Measurements from ENCODE around the gene ARVCF. TPM values are rescaled to one million over a fixed set of nuclear protein-coding genes. Genes with fewer than 3 reads are reported as not detected.

ARVCF gene
- total and polyA plus RNA-seq, 2 donors (not counting 3 experiments of a cell fraction or from before 2014, with no cell fraction given), result 81.3 to 105 TPM

DNA sequence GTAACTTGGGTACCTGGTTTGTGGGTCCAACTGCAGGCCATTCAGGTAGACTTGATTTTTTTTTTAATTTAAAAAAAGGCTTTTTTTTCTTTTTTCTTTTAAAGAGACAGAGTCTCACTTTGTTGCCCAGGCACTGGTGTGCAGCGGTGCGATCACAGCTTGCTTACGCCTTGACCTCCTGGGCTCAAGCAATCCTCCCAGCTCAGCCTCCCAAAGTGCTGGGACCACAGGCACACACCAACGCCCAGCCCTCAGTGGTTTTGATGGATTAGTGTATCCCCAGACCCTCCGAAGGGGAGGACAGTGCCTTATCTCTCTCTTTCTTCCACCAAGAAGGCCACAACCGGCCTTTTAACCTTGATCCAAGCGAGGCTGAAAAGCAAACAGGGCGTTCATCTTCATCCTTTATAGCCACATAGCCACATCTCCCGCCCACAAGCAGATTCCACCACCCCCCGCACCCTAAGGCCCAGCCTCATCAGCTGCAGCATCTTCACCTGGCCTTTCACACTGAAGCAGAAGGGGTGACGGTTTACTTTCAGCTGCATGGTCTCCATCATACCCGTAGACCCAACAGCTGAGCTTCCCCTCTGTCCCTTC is 92.6 kb downstream of the ARVCF start:
- H3K9me3 ChIP-seq (replicated peaks; ENCODE audit: control insufficient read depth, insufficient read depth, low read length), result no peaks in the 10 kb centered on the region
- H3K9me1 ChIP-seq (replicated peaks; ENCODE audit: control insufficient read depth, extremely low read depth, insufficient read depth, low read length), result no peaks in the 10 kb centered on the region
- FAIRE-seq (no peak), DNase-seq (ENCODE audit: low read depth, low spot score) (no peak)
- no peaks in the 10 kb centered on the region for H3K27me3 ChIP-seq (ENCODE audit: control insufficient read depth in 2 of 2, insufficient read depth in 2 of 2, low read length in 2 of 2)
- H3K4me1 ChIP-seq (ENCODE audit: control insufficient read depth, extremely low read depth, insufficient read depth, low read length), result no peaks in the 10 kb centered on the region
- no TSS peak for BruUV-seq (replicated peaks)
- intact Hi-C loops (cut with micrococcal nuclease), result no loop called here
- no peak overlapping the region for H2AFZ ChIP-seq (ENCODE audit: low read depth, low read length)
- H3K79me2 ChIP-seq (ENCODE audit: control insufficient read depth, insufficient read depth, low read length), result no peaks in the 10 kb centered on the region
- H3K4me3 ChIP-seq (replicated peaks in 1 of 3; ENCODE audit: insufficient read depth in 1 of 3, low read depth in 1 of 3, low read length in 3 of 3), result no peak overlapping the region
- TF ChIP-seq GATA2 (IDR thresholded peaks at IDR 0.05; ENCODE audit: insufficient read depth, insufficient read length, low read depth, low read length) (no peak), FOS (IDR thresholded peaks at IDR 0.05; ENCODE audit: borderline replicate concordance, insufficient read depth, low read length) (no peak), JUN (IDR thresholded peaks at IDR 0.05; ENCODE audit: borderline replicate concordance, insufficient read depth, insufficient read length, low read depth) (no peak), POLR2AphosphoS5 (IDR thresholded peaks at IDR 0.05; ENCODE audit: insufficient read depth, low read depth, low read length) (no peak), MYC (IDR thresholded peaks at IDR 0.05; ENCODE audit: low read depth, low read length) (no peak), EZH2 (IDR thresholded peaks at IDR 0.05; ENCODE audit: borderline replicate concordance, low read depth, low read length, severe bottlenecking) (no peak)
- no peak overlapping the region for H3K27ac ChIP-seq (ENCODE audit: insufficient read depth, low read depth, low read length)
- dilution Hi-C loops (cut with MboI; ENCODE audit: extremely low pct_ligation_motif_present, low sequenced_read_pairs), result no loop called here
- H3K36me3 ChIP-seq (ENCODE audit: control insufficient read depth in 2 of 2, extremely low read depth in 1 of 2, insufficient read depth in 2 of 2, low read length in 2 of 2), result peaks cover 0 to 11% of the 10 kb centered on the region in 2 experiments
- no peaks in the 10 kb centered on the region for H4K20me1 ChIP-seq (replicated peaks; ENCODE audit: control insufficient read depth, extremely low read depth, insufficient read depth, low read length)
- H3K4me2 ChIP-seq (ENCODE audit: insufficient read depth, low read length), result no peak overlapping the region
- ChIA-PET POLR2A (no interaction called here), CTCF (interaction anchor here (1.1 to 2.5 kb wide), 3 partner anchors 11 to 194 kb away, joined by 3 to 11 read pairs (median 3); no protein-coding TSS in a partner anchor)
- H3K9ac ChIP-seq (replicated peaks; ENCODE audit: extremely low read depth, insufficient read depth, low read length), result no peak overlapping the region

DNA sequence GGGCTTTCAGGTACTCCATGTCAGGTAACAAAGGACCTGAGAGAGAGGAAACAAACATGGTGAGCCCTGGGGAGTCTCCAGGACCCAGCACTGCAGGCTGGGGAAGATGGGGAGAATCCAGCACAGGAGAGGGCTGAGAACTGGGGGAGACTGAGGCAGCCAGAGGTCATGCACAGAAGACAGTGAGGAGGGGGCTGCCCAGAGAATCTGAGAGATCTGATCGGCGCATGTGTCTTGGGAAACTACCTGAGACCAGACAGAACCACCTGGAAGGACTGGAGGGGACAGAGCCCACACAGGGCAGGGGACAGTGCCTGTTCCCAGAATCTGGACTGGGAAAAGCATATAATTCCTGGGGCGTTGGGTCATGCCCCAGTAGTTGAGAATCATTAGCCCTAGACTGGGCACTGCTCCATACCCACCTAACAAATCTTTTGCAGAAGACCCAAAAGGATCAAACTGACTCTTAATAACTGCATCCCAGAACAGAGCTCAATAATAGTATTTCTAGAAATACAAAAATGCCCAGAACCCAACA is 95.0 kb downstream of the ARVCF start:
- dilution Hi-C loops (cut with MboI; ENCODE audit: extremely low pct_ligation_motif_present, low sequenced_read_pairs), result no loop called here
- no TSS peak for BruUV-seq (replicated peaks)
- no peak for FAIRE-seq

More for the DNA sequence above, 95.0 kb downstream of the ARVCF start:
- H3K36me3 ChIP-seq (ENCODE audit: control insufficient read depth in 2 of 2, extremely low read depth in 1 of 2, insufficient read depth in 2 of 2, low read length in 2 of 2), result peaks cover 2 to 28% of the 10 kb centered on the region in 2 experiments
- no peak overlapping the region for H3K4me2 ChIP-seq (ENCODE audit: insufficient read depth, low read length)
- no peaks in the 10 kb centered on the region for H3K9me1 ChIP-seq (replicated peaks; ENCODE audit: control insufficient read depth, extremely low read depth, insufficient read depth, low read length)
- H3K79me2 ChIP-seq (ENCODE audit: control insufficient read depth, insufficient read depth, low read length), result no peaks in the 10 kb centered on the region
- intact Hi-C loops (cut with micrococcal nuclease), result no loop called here
- TF ChIP-seq POLR2A (IDR thresholded peaks at IDR 0.05; ENCODE audit: low read depth, low read length) (no peak), POLR2AphosphoS5 (IDR thresholded peaks at IDR 0.05; ENCODE audit: insufficient read depth, low read depth, low read length) (no peak), GATA2 (IDR thresholded peaks at IDR 0.05; ENCODE audit: insufficient read depth, insufficient read length, low read depth, low read length) (no peak), JUN (IDR thresholded peaks at IDR 0.05; ENCODE audit: borderline replicate concordance, insufficient read depth, insufficient read length, low read depth) (no peak), EZH2 (IDR thresholded peaks at IDR 0.05; ENCODE audit: borderline replicate concordance, low read depth, low read length, severe bottlenecking) (no peak), MYC (IDR thresholded peaks at IDR 0.05; ENCODE audit: low read depth, low read length) (no peak), FOS (IDR thresholded peaks at IDR 0.05; ENCODE audit: borderline replicate concordance, insufficient read depth, low read length) (no peak)
- TF ChIP-seq, protein P1, sequence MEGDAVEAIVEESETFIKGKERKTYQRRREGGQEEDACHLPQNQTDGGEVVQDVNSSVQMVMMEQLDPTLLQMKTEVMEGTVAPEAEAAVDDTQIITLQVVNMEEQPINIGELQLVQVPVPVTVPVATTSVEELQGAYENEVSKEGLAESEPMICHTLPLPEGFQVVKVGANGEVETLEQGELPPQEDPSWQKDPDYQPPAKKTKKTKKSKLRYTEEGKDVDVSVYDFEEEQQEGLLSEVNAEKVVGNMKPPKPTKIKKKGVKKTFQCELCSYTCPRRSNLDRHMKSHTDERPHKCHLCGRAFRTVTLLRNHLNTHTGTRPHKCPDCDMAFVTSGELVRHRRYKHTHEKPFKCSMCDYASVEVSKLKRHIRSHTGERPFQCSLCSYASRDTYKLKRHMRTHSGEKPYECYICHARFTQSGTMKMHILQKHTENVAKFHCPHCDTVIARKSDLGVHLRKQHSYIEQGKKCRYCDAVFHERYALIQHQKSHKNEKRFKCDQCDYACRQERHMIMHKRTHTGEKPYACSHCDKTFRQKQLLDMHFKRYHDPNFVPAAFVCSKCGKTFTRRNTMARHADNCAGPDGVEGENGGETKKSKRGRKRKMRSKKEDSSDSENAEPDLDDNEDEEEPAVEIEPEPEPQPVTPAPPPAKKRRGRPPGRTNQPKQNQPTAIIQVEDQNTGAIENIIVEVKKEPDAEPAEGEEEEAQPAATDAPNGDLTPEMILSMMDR (IDR thresholded peaks at IDR 0.05; ENCODE audit: extremely low read depth in 1 of 2, insufficient read depth in 1 of 2, low read depth in 1 of 2, low read length in 2 of 2), result no peak
- no peaks in the 10 kb centered on the region for H3K4me1 ChIP-seq (ENCODE audit: control insufficient read depth, extremely low read depth, insufficient read depth, low read length)
- POLR2A ChIA-PET, result interaction anchor here (0.7 kb wide), 1 partner anchor 149 kb away, joined by 4 read pairs; no protein-coding TSS in a partner anchor
- H3K9ac ChIP-seq (replicated peaks; ENCODE audit: extremely low read depth, insufficient read depth, low read length), result no peak overlapping the region
- no peak for DNase-seq (ENCODE audit: low read depth, low spot score)
- CTCF ChIA-PET, result interaction anchor here (0.7 to 2.5 kb wide), 3 partner anchors 11 to 26 kb away, joined by 3 to 11 read pairs (median 4); no protein-coding TSS in a partner anchor
- H3K4me3 ChIP-seq (replicated peaks in 1 of 3; ENCODE audit: insufficient read depth in 1 of 3, low read depth in 1 of 3, low read length in 3 of 3), result no peak overlapping the region
- H2AFZ ChIP-seq (ENCODE audit: low read depth, low read length), result no peak overlapping the region
- no peaks in the 10 kb centered on the region for H4K20me1 ChIP-seq (replicated peaks; ENCODE audit: control insufficient read depth, extremely low read depth, insufficient read depth, low read length)
- H3K9me3 ChIP-seq (replicated peaks; ENCODE audit: control insufficient read depth, insufficient read depth, low read length), result no peaks in the 10 kb centered on the region
- H3K27ac ChIP-seq (ENCODE audit: insufficient read depth, low read depth, low read length), result no peak overlapping the region
- no peaks in the 10 kb centered on the region for H3K27me3 ChIP-seq (ENCODE audit: control insufficient read depth in 2 of 2, insufficient read depth in 2 of 2, low read length in 2 of 2)

Data from endothelial cell of umbilical vein (primary cell).